HepG2 (cell line): ENCODE measurements around the gene TSC22D3. TPM values are rescaled to one million over a fixed set of nuclear protein-coding genes. Genes with fewer than 3 reads are reported as not detected.

Experiments used
- ATAC-seq: fragments of 200-7000 bp; cut with Tn5 transposase; 3 replicates; pipeline ENCODE4 v1.9.1; 2020; ENCODE audit warnings: mild to moderate bottlenecking, moderate library complexity
- BruUV-seq: library from RNA; stranded (reverse); fragments of 400-500 nt; replicated peaks from 2 replicates; lab custom pipeline; 2021; lab: Mats Ljungman, UMichigan
- CTCF ChIA-PET: fragments of 300-600 bp; formaldehyde crosslinking; extraction: SDS; loops from one replicate; lab custom pipeline; 2021; ENCODE audit warnings: low total read pairs, inconsistent platforms, low intra/inter-chr PET ratio; lab: Yijun Ruan, JAX
- POLR2A ChIA-PET: fragments of 350-600 bp; sonication (Branson Sonifier 250); formaldehyde crosslinking; loops from one replicate; lab custom pipeline; 2020; ENCODE audit warnings: antibody characterized with exemption, inconsistent platforms; lab: Yijun Ruan, JAX
- DNase-seq: peaks from one replicate; pipeline ENCODE4 v3.0.0-alpha.2; 2015; ENCODE audit warnings: low spot score
- FAIRE-seq: peaks from 3 replicates; lab custom pipeline; 2011; peaks lifted over from hg19 to GRCh38; lab: Jason Lieb, UNC
- H2AFZ ChIP-seq: one replicate; pipeline ENCODE4 v1.6.1; 2011; ENCODE audit warnings: low read length, inconsistent platforms
- H3K27ac ChIP-seq: fragments of 300-600 bp; 3 replicates; pipeline ENCODE4 v1.8.0; 2011; ENCODE audit warnings: mixed run types, mild to moderate bottlenecking, mixed read lengths, low read length, inconsistent platforms; ENCODE audit not compliant: insufficient read depth; ENCODE audit errors: extremely low read length
- H3K27me3 ChIP-seq, 2 experiments: fragments of 200-600 bp in 1 of 2; 2 replicates in 1 of 2; 3 replicates in 1 of 2; pipeline versions ENCODE4 v1.6.0 to v1.8.0; 2011; ENCODE audit warnings: low read length in 2 of 2, mild to moderate bottlenecking in 2 of 2, moderate library complexity in 2 of 2, inconsistent platforms in 1 of 2; ENCODE audit not compliant: insufficient read depth in 2 of 2, control insufficient read depth in 1 of 2
- H3K36me3 ChIP-seq, 2 experiments: fragments of 200-600 bp in 1 of 2; replicated peaks in 1 of 2; 2 replicates in 1 of 2; 3 replicates in 1 of 2; pipeline versions ENCODE4 v1.5.1 to v1.8.0; 2011; ENCODE audit warnings: low read length in 2 of 2, inconsistent platforms in 1 of 2; ENCODE audit not compliant: insufficient read depth in 2 of 2, control insufficient read depth in 1 of 2
- H3K4me1 ChIP-seq: 2 replicates; pipeline ENCODE4 v1.5.1; 2012; ENCODE audit warnings: low read length, inconsistent platforms; ENCODE audit not compliant: insufficient read depth
- H3K4me2 ChIP-seq: 2 replicates; pipeline ENCODE4 v1.6.0; 2011; ENCODE audit warnings: low read depth, low read length, inconsistent platforms
- H3K4me3 ChIP-seq, 3 experiments: fragments of 200-600 bp in 1 of 3; sonication (generic), shearing (Covaris generic) in 1 of 3; replicated peaks in 1 of 3; 2 replicates each; pipeline ENCODE4 v1.5.1; 2011 to 2016; ENCODE audit warnings: low read length in 3 of 3, inconsistent platforms in 2 of 3, low read depth in 2 of 3, mild to moderate bottlenecking in 2 of 3, control low read depth in 1 of 3, mixed read lengths in 1 of 3; ENCODE audit not compliant: insufficient read depth in 1 of 3
- H3K79me2 ChIP-seq: one replicate; pipeline ENCODE4 v1.6.1; 2011; ENCODE audit warnings: low read length, inconsistent platforms; ENCODE audit not compliant: insufficient read depth
- H3K9ac ChIP-seq: 2 replicates; pipeline ENCODE4 v1.6.0; 2011; ENCODE audit warnings: mild to moderate bottlenecking, low read depth, low read length, inconsistent platforms; ENCODE audit not compliant: insufficient read depth
- H3K9me3 ChIP-seq: 2 replicates; pipeline ENCODE4 v1.5.1; 2012; ENCODE audit warnings: mild to moderate bottlenecking, low read length
- H4K20me1 ChIP-seq: 2 replicates; pipeline ENCODE4 v1.6.0; 2011; ENCODE audit warnings: inconsistent platforms, mild to moderate bottlenecking, low read length, moderate library complexity; ENCODE audit not compliant: insufficient read depth
- FUBP1 ChIP-seq: sonication (generic); formaldehyde crosslinking; IDR thresholded peaks from 2 replicates; pipeline ENCODE4 v1.5.1; 2020; ENCODE audit warnings: missing genetic modification reagents, mild to moderate bottlenecking, borderline replicate concordance
- STAT6 ChIP-seq: sonication (generic); formaldehyde crosslinking; IDR thresholded peaks from 2 replicates; pipeline ENCODE4 v1.4.0; 2020; ENCODE audit warnings: missing genetic modification reagents, mild to moderate bottlenecking, borderline replicate concordance
- ZNF607 ChIP-seq: sonication (generic); formaldehyde crosslinking; IDR thresholded peaks from 2 replicates; pipeline ENCODE4 v1.5.1; 2020; ENCODE audit warnings: missing genetic modification reagents, mild to moderate bottlenecking, borderline replicate concordance
- WGBS: methylation state at CpG from one replicate; pipeline ENCODE4 v1.1.6; 2017; ENCODE audit warnings: low lambda C conversion rate; 5-methylcytosine and 5-hydroxymethylcytosine counted together
- in situ Hi-C: cut with HindIII; loops from 2 replicates; pipeline ENCODE4 v1.10.0; 2017; ENCODE audit warnings: low pct_unique_long_range_greater_than_20kb; ENCODE audit not compliant: extremely low pct_ligation_motif_present
- intact Hi-C: fragments of 100-400 bp; cut with micrococcal nuclease; formaldehyde crosslinking; loops from one replicate; pipeline ENCODE4 v1.10.0; 2022; ENCODE audit not compliant: unreplicated experiment
- polyA plus RNA-seq, 8 experiments: library from polyadenylated mRNA; depleted of rRNA in 3 of 8; stranded (reverse) in 7 of 8; unstranded in 1 of 8; fragments of >200 nt; fragmentation: Illumina TruSeq in 4 of 8; extraction: Trizol in 4 of 8; gene quantifications; 2 replicates each; pipeline versions ENCODE4 v1.2.1 to v1.2.3, GENCODE V29; 2011 to 2016; ENCODE audit warnings: low read depth in 4 of 8, missing spikeins in 1 of 8, mixed read lengths in 1 of 8; ENCODE audit not compliant: insufficient read depth in 1 of 8
- total RNA-seq, 5 experiments: library from RNA; depleted of rRNA; stranded (reverse); fragments of >200 nt; fragmentation: Illumina TruSeq; extraction: Trizol; gene quantifications; 2 replicates each; pipeline ENCODE4 v1.2.3, GENCODE V29; 2016; ENCODE audit warnings: low read depth in 1 of 5

The TSC22D3 gene
- total and polyA plus RNA-seq, 2 of the 13 experiments (the other 11 are each of a cell fraction or from before 2014, with no cell fraction given) = 0.82 to 1.5 TPM

- ChIA-PET POLR2A (no interaction called here), CTCF (no interaction called here)
- no CpG with 5 or more reads among the region's 5 CpGs for WGBS
- intact Hi-C loops = no loop called here
- Histone ChIP-seq H4K20me1 (no peaks in the 10 kb centered on the region), H3K79me2 (no peaks in the 10 kb centered on the region), H3K36me3 (no peaks in the 10 kb centered on the region), H3K4me2 (no peak overlapping the region), H3K9me3 (no peaks in the 10 kb centered on the region), H3K27ac (no peak overlapping the region), H3K9ac (no peak overlapping the region), H3K4me1 (peaks cover 47% of the 10 kb centered on the region), H3K4me3 (no peak overlapping the region), H2AFZ (no peak overlapping the region), H3K27me3 (no peaks in the 10 kb centered on the region)
- ATAC-seq (no peak), FAIRE-seq (no peak), DNase-seq (no peak)
- TF ChIP-seq FUBP1 (no peak), ZNF607 (CRISPR knock-in tag) (no peak), STAT6 (no peak)
- BruUV-seq = no TSS peak
- in situ Hi-C loops = no loop called here
Measured at GRCh38 chrX:107738272-107738671, 37.3 kb downstream of the TSC22D3 start.
